CD4-positive, alpha-beta memory T cell (primary cell): ENCODE measurements around the gene FARSB. TPM values are rescaled to one million over a fixed set of nuclear protein-coding genes. Genes with fewer than 3 reads are reported as not detected.

Experiments used
- CTCF ChIA-PET: fragments of 350-600 bp; sonication (Branson Sonifier 250); formaldehyde crosslinking; loops from one replicate; lab custom pipeline; 2021; ENCODE audit warnings: inconsistent platforms; ENCODE audit not compliant: partially characterized antibody; lab: Charles Lee
- POLR2A ChIA-PET: fragments of 350-600 bp; sonication (Branson Sonifier 250); formaldehyde crosslinking; loops from one replicate; lab custom pipeline; 2021; ENCODE audit not compliant: partially characterized antibody; lab: Charles Lee
- DNase-seq, 5 donors: peaks; one replicate each; pipeline versions ENCODE4 v3.0.0 to v3.0.0-alpha.2; 2020 to 2022; ENCODE audit warnings: mixed read lengths in 1 of 5
- H3K27ac ChIP-seq: one replicate; pipeline ENCODE4 v1.7.0; 2013; ENCODE audit warnings: low read depth, low read length
- H3K27me3 ChIP-seq: 2 replicates; pipeline ENCODE4 v1.7.0; 2013; ENCODE audit warnings: mild to moderate bottlenecking, low read length, moderate library complexity; ENCODE audit not compliant: insufficient read depth
- H3K36me3 ChIP-seq: 2 replicates; pipeline ENCODE4 v1.7.0; 2013; ENCODE audit warnings: mild to moderate bottlenecking, low read length, moderate library complexity; ENCODE audit not compliant: insufficient read depth
- H3K4me1 ChIP-seq: 2 replicates; pipeline ENCODE4 v1.7.0; 2013; ENCODE audit warnings: mild to moderate bottlenecking, low read length, moderate library complexity; ENCODE audit not compliant: insufficient read depth
- H3K4me3 ChIP-seq, 2 donors: one replicate each; pipeline ENCODE4 v1.7.0; 2013; ENCODE audit warnings: low read length in 2 of 2, mild to moderate bottlenecking in 1 of 2
- H3K9me3 ChIP-seq, 2 donors: one replicate each; pipeline ENCODE4 v1.7.0; 2013; ENCODE audit warnings: low read length in 2 of 2, control low read depth in 1 of 2; ENCODE audit not compliant: control insufficient read depth in 1 of 2
- H3K27ac Mint-ChIP-seq, 7 donors: one replicate each; pipeline ENCODE4 v1.8.0; 2020 to 2021; ENCODE audit warnings: mixed read lengths in 7 of 7, mild to moderate bottlenecking in 6 of 7, inconsistent platforms in 3 of 7, moderate library complexity in 3 of 7
- H3K27me3 Mint-ChIP-seq, 2 donors: one replicate each; pipeline ENCODE4 v1.8.0; 2020 to 2021; ENCODE audit warnings: mixed read lengths in 2 of 2
- H3K36me3 Mint-ChIP-seq, 2 donors: one replicate each; pipeline ENCODE4 v1.8.0; 2020 to 2021; ENCODE audit warnings: mixed read lengths in 2 of 2, inconsistent platforms in 1 of 2, mild to moderate bottlenecking in 1 of 2
- H3K4me1 Mint-ChIP-seq, 4 donors: one replicate each; pipeline ENCODE4 v1.8.0; 2020 to 2021; ENCODE audit warnings: mixed read lengths in 4 of 4, mild to moderate bottlenecking in 1 of 4
- H3K4me3 Mint-ChIP-seq, 8 donors: one replicate each; pipeline ENCODE4 v1.8.0; 2020 to 2021; ENCODE audit warnings: mixed read lengths in 8 of 8, mild to moderate bottlenecking in 7 of 8, moderate library complexity in 6 of 8, inconsistent platforms in 3 of 8
- H3K9me3 Mint-ChIP-seq, 8 donors: one replicate each; pipeline ENCODE4 v1.8.0; 2020 to 2021; ENCODE audit warnings: mixed read lengths in 8 of 8, mild to moderate bottlenecking in 5 of 8, inconsistent platforms in 3 of 8, moderate library complexity in 1 of 8
- intact Hi-C: fragments of 100-400 bp; cut with micrococcal nuclease; formaldehyde crosslinking; loops from one replicate; pipeline ENCODE4 v1.15.1; 2023
- polyA plus RNA-seq, 2 donors: library from polyadenylated mRNA; unstranded; fragments of 300-500 nt; fragmentation: Illumina TruSeq; gene quantifications; one replicate each; pipeline ENCODE4 v1.2.3, GENCODE V29; 2021
- total RNA-seq, 2 experiments: library from RNA; stranded (reverse); gene quantifications; one replicate each; pipeline ENCODE4 v1.2.3, GENCODE V29; 2021

Gene FARSB
- total and polyA plus RNA-seq, 4 experiments from 2014 or later: 11.2 to 36.8 (median 19.0) TPM

DNA sequence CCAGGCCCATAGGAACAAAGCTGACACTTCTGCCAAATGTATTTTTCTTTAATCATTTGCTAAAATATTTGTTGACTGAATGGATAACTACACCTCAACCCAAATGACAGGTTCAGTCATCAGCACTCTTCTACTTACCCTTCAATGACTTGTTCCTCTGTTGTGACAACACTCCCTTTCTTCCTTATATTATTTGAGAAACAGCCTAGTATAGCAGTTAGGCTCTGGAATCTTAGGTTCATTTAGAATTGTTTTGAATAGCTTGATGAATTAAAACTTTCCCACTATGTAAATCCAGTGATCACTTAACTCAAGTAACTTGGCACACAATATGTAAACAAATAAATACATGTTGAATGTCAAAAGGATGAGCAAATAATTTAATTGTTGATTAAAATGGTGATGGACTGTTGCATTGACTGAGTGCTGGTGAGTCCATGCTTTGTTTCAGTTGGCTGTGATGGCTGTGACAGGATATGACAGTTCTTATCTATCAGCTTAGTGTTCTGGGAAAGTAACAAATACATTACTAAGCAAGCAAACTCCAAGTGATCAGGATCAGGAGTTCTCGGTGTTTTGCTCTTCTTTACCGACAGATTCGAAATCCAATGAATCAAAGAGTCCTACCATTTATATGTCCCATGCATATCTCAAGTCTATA lies 12.7 kb upstream of the FARSB start:
- no peaks in the 10 kb centered on the region for H3K9me3 Mint-ChIP-seq
- H3K4me1 Mint-ChIP-seq: peaks cover 4 to 10% (median 8%) of the 10 kb centered on the region in 4 donors
- H3K9me3 ChIP-seq: no peaks in the 10 kb centered on the region
- H3K27me3 Mint-ChIP-seq: peaks cover 24 to 39% of the 10 kb centered on the region in 2 donors
- H3K36me3 Mint-ChIP-seq: no peaks in the 10 kb centered on the region
- intact Hi-C loops: no loop called here
- ChIA-PET POLR2A (no interaction called here), CTCF (no interaction called here)
- no peak overlapping the region for H3K27ac Mint-ChIP-seq
- H3K27me3 ChIP-seq: no peaks in the 10 kb centered on the region
- peaks cover 9% of the 10 kb centered on the region for H3K4me1 ChIP-seq
- no peaks in the 10 kb centered on the region for H3K36me3 ChIP-seq
- no peak overlapping the region for H3K27ac ChIP-seq
- no peak overlapping the region for H3K4me3 Mint-ChIP-seq
- H3K4me3 ChIP-seq: no peak overlapping the region
- no peak for DNase-seq

DNA sequence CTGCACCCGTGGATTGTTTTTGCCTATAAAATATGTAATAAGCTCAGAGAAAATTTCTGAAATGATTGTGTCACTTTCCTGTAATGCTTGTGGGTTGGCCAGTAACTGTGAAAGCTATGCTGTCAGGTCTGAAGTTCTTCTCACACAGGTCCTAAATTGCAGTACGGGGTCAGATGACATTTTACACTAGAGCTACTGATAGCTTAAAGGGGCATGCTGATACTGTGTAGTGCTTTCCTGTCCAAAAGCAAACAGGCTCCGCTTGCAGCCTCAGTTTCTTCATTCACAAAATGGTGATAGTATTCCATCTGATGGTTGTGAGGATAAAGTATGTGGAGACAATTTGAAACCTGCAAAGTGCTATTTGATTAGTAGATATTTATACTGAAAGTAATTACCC lies 7.6 kb upstream of the FARSB start:
- Histone ChIP-seq H3K9me3 (no peaks in the 10 kb centered on the region), H3K36me3 (no peaks in the 10 kb centered on the region), H3K27me3 (no peaks in the 10 kb centered on the region), H3K27ac (no peak overlapping the region), H3K4me1 (no peaks in the 10 kb centered on the region), H3K4me3 (no peak overlapping the region)
- DNase-seq: no peak
- Mint-ChIP-seq H3K4me3 (no peak overlapping the region), H3K4me1 (no peaks in the 10 kb centered on the region), H3K27me3 (peaks cover 0 to 5% of the 10 kb centered on the region in 2 donors), H3K36me3 (no peaks in the 10 kb centered on the region), H3K27ac (no peak overlapping the region), H3K9me3 (no peaks in the 10 kb centered on the region)
- intact Hi-C loops: no loop called here
- ChIA-PET POLR2A (no interaction called here), CTCF (interaction anchor here (1.3 to 1.5 kb wide), 2 partner anchors 21 to 27 kb away, joined by 3 to 4 read pairs; no protein-coding TSS in a partner anchor)

DNA sequence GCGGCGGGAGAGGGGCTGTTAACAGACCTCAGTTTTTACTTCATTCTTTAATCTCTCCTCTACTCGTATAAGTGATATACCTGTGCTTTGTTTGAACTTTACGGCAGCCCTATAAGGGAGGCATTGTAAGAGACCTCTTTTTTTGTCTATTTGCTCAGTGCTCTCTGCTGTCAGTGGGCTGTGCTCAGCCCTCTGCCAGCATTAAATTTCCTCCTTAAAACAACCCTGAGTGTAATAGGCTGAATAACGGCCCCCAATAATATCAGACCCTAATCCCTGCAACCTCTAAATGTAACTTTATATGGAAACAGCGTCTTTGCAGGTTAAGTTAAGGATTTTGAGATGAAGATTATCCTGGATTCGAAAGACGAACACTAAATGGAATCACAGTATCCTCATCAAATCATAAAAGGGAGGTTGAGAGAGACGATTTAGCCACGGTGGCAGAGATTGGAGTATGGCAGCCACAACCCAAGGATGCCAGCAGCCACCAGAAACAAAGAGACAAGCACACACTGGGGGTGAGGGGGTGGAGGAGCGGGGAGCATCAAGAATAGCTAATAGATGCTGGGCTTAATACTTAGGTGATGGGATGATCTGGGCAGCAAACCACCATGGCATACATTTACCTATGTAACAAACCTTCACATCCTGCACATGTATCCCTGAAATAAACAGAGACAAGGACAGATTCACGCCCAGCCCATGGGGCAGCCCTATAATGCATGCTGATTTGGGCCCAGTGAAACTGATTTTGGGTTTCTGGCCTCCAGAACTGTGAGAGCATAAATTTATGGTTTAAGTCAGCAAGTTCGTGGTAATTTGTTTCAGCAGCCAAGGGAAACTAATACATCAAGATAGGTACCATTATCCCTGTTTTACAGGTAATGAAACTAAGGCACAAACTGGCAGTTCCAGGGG lies 894 bp upstream of the FARSB start:
- Histone ChIP-seq H3K4me1 (peaks cover 40% of the 10 kb centered on the region), H3K27me3 (no peaks in the 10 kb centered on the region), H3K4me3 (peak overlapping the region; percentile 84 to 99), H3K9me3 (no peaks in the 10 kb centered on the region), H3K27ac (peak overlapping the region; percentile 91), H3K36me3 (no peaks in the 10 kb centered on the region)
- POLR2A ChIA-PET: interaction anchor here (0.8 to 1.0 kb wide), 2 partner anchors 205 to 1139 kb away, joined by 3 read pairs; no protein-coding TSS in a partner anchor
- intact Hi-C loops: loop anchor here (1.0 to 5.0 kb wide), 3 partner anchors 34 to 1931 kb away; partner anchors contain the start of gene CUL3
- Mint-ChIP-seq H3K4me3 (peak overlapping the region; percentile 94 to 99 (median 96)), H3K4me1 (peaks cover 24 to 50% (median 36%) of the 10 kb centered on the region in 4 donors), H3K27ac (peak overlapping the region; percentile 99 to 100 (median 100)), H3K9me3 (no peaks in the 10 kb centered on the region), H3K27me3 (no peaks in the 10 kb centered on the region), H3K36me3 (peaks cover 0 to 10% of the 10 kb centered on the region in 2 donors)
- DNase-seq: no peak
- CTCF ChIA-PET: no interaction called here

DNA sequence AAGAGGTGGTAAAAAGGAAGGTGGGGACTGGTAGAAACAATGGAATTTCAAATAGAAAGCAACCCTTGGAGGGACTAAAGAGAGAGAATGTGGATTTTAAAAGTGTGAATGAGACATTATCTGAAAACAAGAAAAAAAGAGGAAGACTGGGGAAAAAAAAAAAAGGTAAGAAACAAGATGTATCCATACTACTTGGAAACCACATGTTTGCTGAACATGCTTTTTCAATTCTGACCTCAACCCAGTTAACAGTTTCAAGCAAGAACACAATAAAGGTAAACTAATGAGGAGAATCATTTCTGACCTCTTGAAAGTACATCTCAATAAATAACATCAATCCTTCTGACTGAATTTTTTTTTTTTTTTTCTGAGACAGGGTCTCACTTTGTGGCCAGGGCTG lies 2.6 kb downstream of the FARSB start:
- peak overlapping the region in 6 of 8 donors; percentile 0 to 68 (median 28) for H3K4me3 Mint-ChIP-seq
- peak overlapping the region in 5 of 7 donors; percentile 10 to 81 (median 49) for H3K27ac Mint-ChIP-seq
- no peaks in the 10 kb centered on the region for H3K9me3 Mint-ChIP-seq
- ChIA-PET POLR2A (no interaction called here), CTCF (interaction anchor here (1.0 to 1.4 kb wide), 2 partner anchors 35 to 39 kb away, joined by 3 to 4 read pairs; no protein-coding TSS in a partner anchor)
- no peaks in the 10 kb centered on the region for H3K27me3 Mint-ChIP-seq
- peaks cover 36 to 67% (median 51%) of the 10 kb centered on the region in 4 donors for H3K4me1 Mint-ChIP-seq
- Histone ChIP-seq H3K27ac (no peak overlapping the region), H3K36me3 (no peaks in the 10 kb centered on the region), H3K27me3 (no peaks in the 10 kb centered on the region), H3K4me1 (peaks cover 41% of the 10 kb centered on the region), H3K4me3 (no peak overlapping the region), H3K9me3 (no peaks in the 10 kb centered on the region)
- peaks cover 9 to 17% of the 10 kb centered on the region in 2 donors for H3K36me3 Mint-ChIP-seq
- DNase-seq: no peak
- intact Hi-C loops: no loop called here

DNA sequence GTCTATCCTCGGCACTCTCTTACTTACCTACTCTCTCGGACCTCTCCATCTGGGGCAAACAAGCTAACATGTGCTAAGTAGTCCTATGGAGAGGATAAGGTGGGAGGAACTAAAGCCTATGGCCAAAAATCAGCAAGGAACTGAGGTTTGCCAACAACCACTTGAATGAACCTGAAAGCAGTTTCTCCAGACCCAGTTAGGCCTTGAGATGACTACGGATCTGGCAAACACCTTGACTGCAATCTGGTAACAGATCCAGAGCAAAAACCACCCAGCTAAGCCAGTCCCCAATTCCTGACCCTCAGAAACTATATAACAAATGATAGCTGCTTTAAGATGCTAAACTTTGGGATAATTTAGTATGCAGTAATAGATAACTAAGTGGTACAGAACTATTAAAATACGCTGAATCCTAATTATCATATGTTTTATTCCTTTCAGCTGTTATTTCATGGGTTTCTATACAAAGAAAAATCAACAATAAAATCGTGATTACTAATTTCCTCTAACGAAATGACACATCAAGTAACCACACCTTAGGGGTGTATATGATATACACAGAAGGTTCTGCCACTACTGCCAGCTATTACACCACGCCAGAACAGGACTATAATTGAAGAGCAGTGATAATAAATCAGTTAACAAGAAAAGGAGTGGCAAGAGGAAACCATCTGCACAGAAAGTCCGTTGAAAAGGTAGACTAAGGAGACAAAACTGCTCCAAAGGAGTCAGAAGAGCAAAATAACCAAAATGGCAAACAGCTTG lies 3.2 kb downstream of the FARSB start:
- no peak overlapping the region for H3K27ac ChIP-seq
- Mint-ChIP-seq H3K4me1 (peaks cover 36 to 67% (median 51%) of the 10 kb centered on the region in 4 donors), H3K27me3 (no peaks in the 10 kb centered on the region), H3K36me3 (peaks cover 9 to 21% of the 10 kb centered on the region in 2 donors), H3K9me3 (no peaks in the 10 kb centered on the region), H3K4me3 (peak overlapping the region in 6 of 8 donors; percentile 0 to 68 (median 36)), H3K27ac (peak overlapping the region in 5 of 7 donors; percentile 10 to 81 (median 49))
- H3K27me3 ChIP-seq: no peaks in the 10 kb centered on the region
- ChIA-PET POLR2A (no interaction called here), CTCF (interaction anchor here (1.0 to 1.4 kb wide), 2 partner anchors 36 to 40 kb away, joined by 3 to 4 read pairs; no protein-coding TSS in a partner anchor)
- no peak overlapping the region for H3K4me3 ChIP-seq
- H3K9me3 ChIP-seq: no peaks in the 10 kb centered on the region
- DNase-seq: no peak
- peaks cover 41% of the 10 kb centered on the region for H3K4me1 ChIP-seq
- H3K36me3 ChIP-seq: no peaks in the 10 kb centered on the region
- intact Hi-C loops: no loop called here

DNA sequence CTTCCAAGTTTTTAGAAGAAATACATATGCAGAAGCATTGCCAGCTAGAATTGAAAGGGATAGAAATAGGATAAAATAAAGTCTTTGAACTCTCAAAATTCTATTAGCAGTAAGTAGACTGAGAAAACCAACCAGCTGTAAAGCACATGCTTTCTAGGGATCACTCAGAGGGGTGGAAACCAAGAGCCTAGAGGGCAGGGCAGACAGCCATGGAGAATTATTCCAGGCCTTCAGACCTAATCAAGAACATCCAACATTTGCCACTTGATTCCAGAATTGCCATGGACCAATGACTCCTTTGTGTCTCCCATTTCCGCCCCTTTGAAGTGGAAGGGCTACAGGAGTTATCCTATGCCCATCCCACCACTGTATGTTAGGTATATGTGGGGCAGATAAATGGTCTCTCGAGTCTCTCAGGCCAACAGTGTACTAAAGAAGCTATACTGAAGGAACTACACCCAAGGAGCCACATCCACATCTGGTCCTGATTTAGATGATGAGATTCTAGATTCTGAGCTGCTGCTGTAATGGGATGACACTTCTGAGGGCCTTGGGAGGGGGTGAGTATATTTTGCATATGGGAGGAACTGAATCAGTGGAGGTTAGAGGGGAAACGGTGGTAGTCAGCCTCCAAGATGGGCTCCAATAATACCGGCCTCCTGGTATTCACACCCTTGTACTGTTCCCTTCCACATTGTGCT lies 4.0 kb downstream of the FARSB start:
- no peak overlapping the region for H3K27ac ChIP-seq
- Mint-ChIP-seq H3K4me1 (peaks cover 33 to 66% (median 49%) of the 10 kb centered on the region in 4 donors), H3K27ac (no peak overlapping the region), H3K36me3 (peaks cover 10 to 25% of the 10 kb centered on the region in 2 donors), H3K4me3 (peak overlapping the region in 1 of 8 donors; percentile 45), H3K9me3 (no peaks in the 10 kb centered on the region), H3K27me3 (no peaks in the 10 kb centered on the region)
- no peak for DNase-seq
- no peaks in the 10 kb centered on the region for H3K27me3 ChIP-seq
- intact Hi-C loops: no loop called here
- no peaks in the 10 kb centered on the region for H3K9me3 ChIP-seq
- H3K4me1 ChIP-seq: peaks cover 39% of the 10 kb centered on the region
- CTCF ChIA-PET: interaction anchor here (1.4 kb wide), 1 partner anchor 40 kb away, joined by 4 read pairs; no protein-coding TSS in a partner anchor
- H3K4me3 ChIP-seq: no peak overlapping the region
- no peaks in the 10 kb centered on the region for H3K36me3 ChIP-seq
- POLR2A ChIA-PET: no interaction called here
